GM21515 (cell line): ENCODE results near the gene PMS2.
"Not testable (repeated sequence)": the region's sequence is repeated elsewhere in the genome, so short reads cannot be mapped to it uniquely, and the experiment has no call there.

Experiments used
- ATAC-seq: cut with Tn5 transposase; IDR thresholded peaks from one replicate; pipeline ENCODE4 v1.9.1; 2021; ENCODE audit not compliant: unreplicated experiment

Gene PMS2

GRCh38 chr7:6008668-6009611 is at the start of gene PMS2, which contains the start of gene AIMP2:
PMS2 (minus strand) TSS chr7:6009049; CDS start chr7:6009019, 30 bp downstream.
AIMP2 (plus strand) TSS chr7:6009272; CDS start chr7:6009364, 92 bp downstream.
- ATAC-seq = peak; percentile 92

- no peak for ATAC-seq
Measured at GRCh38 chr7:6057316-6058129, 48.7 kb upstream of the PMS2 start.

GRCh38 chr7:6056616-6057015 is 47.8 kb upstream of the PMS2 start:
- ATAC-seq = no peak

- not testable (repeated sequence) for ATAC-seq
Measured at GRCh38 chr7:6051185-6051584, 42.3 kb upstream of the PMS2 start.

GRCh38 chr7:6049780-6050179 is 40.9 kb upstream of the PMS2 start:
- ATAC-seq = no peak

GRCh38 chr7:6035686-6036085 is 26.8 kb upstream of the PMS2 start:
- ATAC-seq = no peak

GRCh38 chr7:6035165-6035564 is 26.3 kb upstream of the PMS2 start:
- no peak for ATAC-seq

GRCh38 chr7:6032641-6033040 is 23.8 kb upstream of the PMS2 start:
- ATAC-seq = no peak

GRCh38 chr7:6032167-6032566 is 23.3 kb upstream of the PMS2 start:
- ATAC-seq = no peak

GRCh38 chr7:6031567-6031966 is 22.7 kb upstream of the PMS2 start:
- ATAC-seq = no peak

- no peak for ATAC-seq
Measured at GRCh38 chr7:6030988-6031387, 22.1 kb upstream of the PMS2 start, which contains the start of gene ANKRD61. ANKRD61 (plus strand) TSS chr7:6031376; CDS start chr7:6031376, 0 bp downstream.

- no peak for ATAC-seq
Measured at GRCh38 chr7:6028563-6028962, 19.7 kb upstream of the PMS2 start.

- ATAC-seq = no peak
Measured at GRCh38 chr7:6027806-6028365, 19.0 kb upstream of the PMS2 start.

GRCh38 chr7:6026820-6027311 is 18.0 kb upstream of the PMS2 start:
- ATAC-seq = no peak

- peak; percentile 81 for ATAC-seq
Measured at GRCh38 chr7:6026011-6026819, 17.4 kb upstream of the PMS2 start.

- ATAC-seq = no peak
Measured at GRCh38 chr7:6023974-6024435, 15.2 kb upstream of the PMS2 start.

- ATAC-seq = no peak
Measured at GRCh38 chr7:6022707-6023106, 13.9 kb upstream of the PMS2 start.

GRCh38 chr7:6020371-6021286 is 11.8 kb upstream of the PMS2 start:
- no peak for ATAC-seq

- no peak for ATAC-seq
Measured at GRCh38 chr7:6016653-6016966, 7.8 kb upstream of the PMS2 start.
